LNCAP (cell line): ENCODE data around the gene ABHD16A.

ENCODE experiments used
- TF ChIP-seq, protein P1 (sequence below): fragments of 450-650 bp; IDR thresholded peaks from 2 replicates; pipeline ENCODE4 v1.5.1; 2017; ENCODE audit warnings: mild to moderate bottlenecking

The ABHD16A gene

DNA sequence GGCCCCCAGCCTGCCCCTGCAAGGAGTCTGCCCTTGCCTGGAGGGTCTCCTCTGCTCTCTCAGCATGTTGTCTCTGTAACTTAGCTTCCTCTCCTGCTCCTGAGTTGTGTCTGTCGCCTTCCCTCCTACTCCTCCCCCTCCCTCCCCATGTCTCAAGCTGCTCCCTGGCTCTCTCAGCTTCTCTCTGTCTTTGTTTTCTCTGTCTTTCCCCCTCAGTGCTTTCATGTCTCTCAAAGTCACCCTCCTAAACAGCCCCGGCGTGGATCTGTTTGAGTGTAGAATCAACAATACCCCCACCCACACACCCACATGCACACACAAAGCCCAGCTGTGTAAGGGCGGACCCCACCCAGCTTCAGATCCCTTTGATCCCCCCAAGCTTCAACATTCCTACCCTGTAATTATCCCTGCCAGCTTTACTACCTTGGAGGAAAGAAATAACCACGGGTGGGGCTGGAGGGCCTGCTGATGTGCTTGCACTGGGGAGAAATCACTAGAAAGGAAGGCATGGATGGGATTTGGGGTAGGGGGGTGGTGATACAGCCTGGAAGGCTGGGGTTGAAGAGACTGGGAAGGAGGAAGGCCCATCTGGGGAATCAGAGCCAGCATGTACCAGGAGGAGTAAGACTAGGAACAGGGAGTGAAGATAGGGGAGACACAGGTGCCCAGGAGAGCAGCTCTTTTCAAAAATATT is 11.0 kb upstream of the ABHD16A start:
- TF ChIP-seq, protein P1, sequence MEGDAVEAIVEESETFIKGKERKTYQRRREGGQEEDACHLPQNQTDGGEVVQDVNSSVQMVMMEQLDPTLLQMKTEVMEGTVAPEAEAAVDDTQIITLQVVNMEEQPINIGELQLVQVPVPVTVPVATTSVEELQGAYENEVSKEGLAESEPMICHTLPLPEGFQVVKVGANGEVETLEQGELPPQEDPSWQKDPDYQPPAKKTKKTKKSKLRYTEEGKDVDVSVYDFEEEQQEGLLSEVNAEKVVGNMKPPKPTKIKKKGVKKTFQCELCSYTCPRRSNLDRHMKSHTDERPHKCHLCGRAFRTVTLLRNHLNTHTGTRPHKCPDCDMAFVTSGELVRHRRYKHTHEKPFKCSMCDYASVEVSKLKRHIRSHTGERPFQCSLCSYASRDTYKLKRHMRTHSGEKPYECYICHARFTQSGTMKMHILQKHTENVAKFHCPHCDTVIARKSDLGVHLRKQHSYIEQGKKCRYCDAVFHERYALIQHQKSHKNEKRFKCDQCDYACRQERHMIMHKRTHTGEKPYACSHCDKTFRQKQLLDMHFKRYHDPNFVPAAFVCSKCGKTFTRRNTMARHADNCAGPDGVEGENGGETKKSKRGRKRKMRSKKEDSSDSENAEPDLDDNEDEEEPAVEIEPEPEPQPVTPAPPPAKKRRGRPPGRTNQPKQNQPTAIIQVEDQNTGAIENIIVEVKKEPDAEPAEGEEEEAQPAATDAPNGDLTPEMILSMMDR, result no peak

DNA sequence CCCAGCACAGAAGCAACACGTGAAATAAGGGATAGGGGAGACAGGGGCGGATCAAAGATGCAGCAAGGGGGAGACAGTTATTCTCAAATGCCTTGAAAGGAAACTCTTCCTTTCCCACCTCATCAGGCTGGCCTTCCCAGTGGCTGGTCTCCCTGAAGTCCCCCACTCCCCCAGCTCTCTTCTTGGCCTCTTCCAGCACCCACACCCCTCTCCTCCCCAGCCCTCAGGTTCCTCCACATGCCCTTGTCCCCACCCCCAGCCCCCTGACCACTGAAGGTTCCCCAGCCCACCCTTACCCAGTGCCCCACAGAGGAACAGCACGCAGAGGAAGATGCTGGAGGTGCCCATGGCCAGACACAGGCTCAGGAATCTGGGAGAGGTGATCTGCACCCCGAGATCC is 10.3 kb upstream of the ABHD16A start:
- TF ChIP-seq, protein P1, result no peak

DNA sequence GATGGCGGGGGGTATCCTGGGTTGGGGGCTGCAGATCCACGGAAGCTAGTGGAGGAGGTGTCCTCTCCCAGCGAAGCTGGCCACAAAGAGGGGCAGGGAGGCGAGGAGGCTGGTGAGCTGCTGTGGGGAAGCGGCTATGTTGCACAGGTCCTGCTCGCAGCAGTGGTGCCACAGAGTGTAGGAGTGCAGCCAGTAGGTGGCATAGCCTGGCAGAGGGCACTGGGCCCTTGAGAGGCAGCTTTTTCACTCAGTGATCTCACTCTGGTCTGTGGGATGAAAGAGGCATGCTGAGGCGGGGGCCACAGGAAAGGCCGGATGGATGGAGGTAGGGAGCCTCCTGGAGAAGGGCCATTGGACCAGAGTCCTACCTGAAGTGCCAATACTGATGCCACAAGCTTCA is 9.2 kb upstream of the ABHD16A start:
- TF ChIP-seq, protein P1, result no peak; the same call in 1 of the 2 replicates

DNA sequence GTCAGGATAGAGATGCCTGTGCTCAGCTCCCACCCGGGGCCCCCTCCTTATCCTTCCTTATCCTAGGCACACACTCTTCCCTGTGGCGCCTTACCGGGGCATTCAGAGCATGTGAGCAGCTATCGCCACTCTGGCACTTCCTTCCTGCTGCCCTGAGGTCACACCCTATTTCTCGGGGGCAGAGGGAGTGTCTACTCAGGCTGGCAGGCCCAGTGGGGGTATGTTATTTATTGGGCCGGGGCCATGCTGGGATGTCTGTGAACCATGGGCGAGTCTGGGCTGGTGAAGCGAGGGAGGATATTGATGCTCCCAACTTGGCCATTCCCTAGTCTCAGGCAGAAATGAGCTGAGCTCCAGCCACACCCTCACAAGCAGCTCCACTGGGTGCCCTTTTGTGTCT is 8.1 kb upstream of the ABHD16A start:
- TF ChIP-seq, protein P1, result no peak

DNA sequence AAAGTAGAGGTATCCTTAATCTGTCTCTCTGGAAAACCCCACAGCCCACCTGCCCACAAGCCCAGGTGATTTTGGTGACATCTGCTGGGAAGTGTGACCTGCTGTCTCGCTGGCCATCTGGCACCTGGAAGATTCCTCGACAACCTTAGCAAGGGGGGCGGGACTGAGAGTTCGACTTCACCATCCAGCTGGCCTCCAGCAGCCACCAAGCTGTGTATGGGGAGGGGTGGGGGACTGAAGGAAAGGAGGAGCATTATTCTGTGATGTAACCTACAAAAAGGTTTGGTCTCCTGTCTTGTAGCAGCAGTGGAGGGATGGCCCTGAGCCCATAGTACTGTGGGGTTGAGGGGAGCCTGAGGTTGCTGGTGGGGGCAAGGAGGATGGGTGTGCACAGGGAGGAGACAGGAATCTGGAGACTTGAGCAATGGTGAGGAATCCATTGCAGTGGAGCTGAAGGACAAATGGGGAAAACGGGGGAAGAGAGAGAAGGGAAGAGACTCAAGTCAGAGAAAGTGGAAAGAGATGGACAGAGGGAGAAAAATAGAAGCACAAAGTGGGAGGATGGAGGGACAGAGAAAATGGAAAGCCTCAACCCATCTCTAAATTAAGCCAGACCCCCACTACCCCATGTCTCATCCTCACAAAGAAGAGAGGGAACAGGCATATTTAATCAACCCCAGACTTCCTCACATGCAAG is 7.5 kb upstream of the ABHD16A start:
- TF ChIP-seq, protein P1, result no peak

DNA sequence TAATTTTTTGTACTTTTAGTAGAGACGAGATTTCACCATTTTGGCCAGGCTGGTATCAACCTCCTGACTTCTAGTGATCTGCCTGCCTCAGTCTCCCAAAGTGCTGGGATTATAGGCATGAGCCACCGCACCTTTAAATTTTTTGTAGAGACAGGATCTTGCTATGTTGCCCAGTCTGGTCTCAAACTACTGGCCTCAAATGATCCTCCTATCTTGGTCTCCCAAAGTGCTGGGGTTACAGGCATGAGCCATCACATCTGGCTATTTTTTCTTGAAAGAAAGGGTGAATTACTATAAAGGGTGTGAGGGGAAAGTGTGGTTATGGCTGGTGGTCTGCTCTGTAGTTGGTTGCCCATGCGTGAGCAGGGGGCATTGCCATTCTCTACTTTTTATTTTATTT is 5.1 kb upstream of the ABHD16A start:
- TF ChIP-seq, protein P1, result no peak

DNA sequence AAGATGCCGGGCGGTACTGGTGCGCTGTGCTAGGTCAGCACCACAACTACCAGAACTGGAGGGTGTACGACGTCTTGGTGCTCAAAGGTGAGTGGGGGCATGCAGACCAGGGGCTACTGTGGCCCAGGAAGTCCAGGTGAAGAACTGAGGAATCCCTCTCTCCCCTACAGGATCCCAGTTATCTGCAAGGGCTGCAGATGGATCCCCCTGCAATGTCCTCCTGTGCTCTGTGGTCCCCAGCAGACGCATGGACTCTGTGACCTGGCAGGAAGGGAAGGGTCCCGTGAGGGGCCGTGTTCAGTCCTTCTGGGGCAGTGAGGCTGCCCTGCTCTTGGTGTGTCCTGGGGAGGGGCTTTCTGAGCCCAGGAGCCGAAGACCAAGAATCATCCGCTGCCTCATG is 4.6 kb upstream of the ABHD16A start:
- TF ChIP-seq, protein P1, result no peak
